NCI-H2171 (cell line): ENCODE measurements around the gene RIC3.

Experiments
- DNase-seq: peaks from one replicate; lab custom pipeline; 2025; lab: John Stamatoyannopoulos, UW

RIC3 gene

DNA sequence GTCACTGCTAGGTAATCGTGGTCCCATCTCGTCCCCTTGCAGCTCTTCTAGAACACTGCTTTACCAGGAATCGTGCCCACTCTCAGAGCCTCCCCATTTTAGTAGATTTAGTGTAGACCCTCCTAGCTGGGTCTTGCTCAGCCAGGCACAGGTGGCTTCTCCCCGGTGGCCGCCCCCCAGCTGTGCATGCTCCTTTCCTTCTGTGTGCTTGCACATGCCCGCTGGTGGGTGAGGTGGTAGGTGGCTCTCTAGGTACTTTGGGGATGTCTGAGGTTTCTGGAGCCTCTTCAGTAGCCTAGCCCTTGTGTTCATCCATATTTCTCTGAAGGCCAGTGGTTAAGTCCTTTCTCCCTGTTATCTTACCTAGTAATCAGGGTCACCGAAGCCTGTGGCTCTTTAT lies 82.3 kb downstream of the RIC3 start:
- no peak for DNase-seq

DNA sequence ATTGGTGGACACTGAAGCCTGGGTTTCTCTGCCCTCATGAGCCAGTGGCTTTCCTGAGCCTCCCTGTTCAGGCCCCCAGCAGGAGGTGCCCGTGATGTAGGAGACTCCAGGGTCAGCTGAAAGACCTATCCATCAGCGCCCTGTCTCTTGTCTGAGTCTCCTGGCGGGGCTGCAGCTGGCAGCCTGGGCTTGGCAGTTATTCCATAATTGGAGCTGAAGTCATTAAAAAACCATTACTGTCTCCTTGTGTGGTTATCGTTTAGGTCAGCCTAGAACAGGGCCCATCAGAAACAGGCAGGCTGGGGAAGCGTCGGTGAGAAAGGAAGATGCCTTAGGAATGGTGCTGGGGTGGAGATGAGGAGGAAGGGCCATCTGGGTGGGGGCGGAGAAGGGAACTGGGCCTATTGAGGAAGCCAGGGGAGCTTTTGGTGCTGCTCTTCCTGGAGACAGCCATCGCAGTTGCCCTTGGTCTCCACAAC lies 82.8 kb downstream of the RIC3 start:
- DNase-seq = no peak

DNA sequence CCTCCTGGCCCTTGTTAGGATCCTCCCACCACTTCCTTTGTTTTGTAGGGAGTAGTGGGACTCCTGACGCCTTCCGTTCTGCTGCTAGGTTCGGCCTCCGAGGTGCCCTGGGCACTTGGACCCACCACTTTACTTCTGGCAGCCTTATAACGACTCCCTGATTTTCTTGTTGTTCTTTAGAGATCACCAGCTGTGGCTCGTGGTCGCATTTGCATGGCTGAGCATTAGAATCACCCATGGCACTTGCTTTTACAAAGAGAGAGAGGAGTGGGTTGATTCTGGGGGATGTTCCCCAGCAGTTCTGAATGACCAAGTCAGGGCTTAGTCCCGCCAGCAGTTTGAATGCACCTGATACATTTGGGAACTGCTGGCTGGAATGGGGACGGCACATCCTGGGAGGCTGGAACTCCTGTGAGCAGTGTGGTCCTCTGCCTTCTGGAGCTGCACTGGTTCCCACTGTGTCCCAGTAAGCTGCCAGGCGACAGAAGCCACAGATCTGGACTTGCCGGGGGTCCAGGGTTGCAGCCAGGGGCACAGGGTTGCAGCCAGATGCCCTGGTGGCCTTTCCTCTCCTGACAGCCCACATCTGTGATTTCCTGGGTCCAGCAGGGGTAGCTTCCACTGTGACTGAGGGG lies 83.7 kb downstream of the RIC3 start:
- DNase-seq = no peak

DNA sequence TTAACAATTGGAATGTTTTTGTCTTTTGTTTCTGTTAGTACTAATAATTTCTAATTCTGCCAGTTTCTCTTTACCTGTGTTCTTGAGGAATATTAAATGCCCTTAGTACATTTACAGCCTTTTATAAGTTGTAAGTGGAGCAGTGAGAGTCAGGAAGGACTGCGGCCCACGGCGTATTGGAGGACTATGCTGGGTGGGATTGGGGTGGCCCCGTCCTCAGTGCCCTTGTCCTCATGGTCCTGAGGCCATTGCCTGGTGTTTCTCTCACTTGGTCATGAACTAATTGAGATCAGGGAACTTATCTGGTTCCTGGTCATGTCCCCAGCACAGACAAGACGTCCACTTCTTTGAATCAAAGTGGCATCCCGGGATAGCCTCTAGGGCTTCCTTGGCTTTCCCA lies 84.5 kb downstream of the RIC3 start:
- DNase-seq = no peak

DNA sequence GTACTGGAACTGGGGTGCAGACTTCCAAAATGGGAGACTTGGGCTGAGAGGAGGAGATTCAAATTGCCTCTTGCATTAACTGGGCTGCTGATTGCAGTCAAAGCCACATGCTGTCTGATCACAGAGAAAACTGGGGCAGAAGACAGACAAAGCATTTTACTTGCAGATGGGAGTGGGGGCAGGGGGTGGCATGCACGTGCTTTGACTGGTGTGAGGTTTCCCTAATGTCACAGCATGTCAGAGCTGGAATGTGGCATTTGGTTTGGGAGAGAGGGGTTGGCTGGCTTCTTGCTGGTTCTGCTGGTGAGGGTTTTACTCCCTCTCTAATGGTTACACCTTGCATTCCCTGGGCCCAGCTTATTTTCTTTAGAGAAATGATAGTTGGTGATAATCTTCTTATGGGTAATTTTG lies 84.9 kb downstream of the RIC3 start:
- DNase-seq = no peak

DNA sequence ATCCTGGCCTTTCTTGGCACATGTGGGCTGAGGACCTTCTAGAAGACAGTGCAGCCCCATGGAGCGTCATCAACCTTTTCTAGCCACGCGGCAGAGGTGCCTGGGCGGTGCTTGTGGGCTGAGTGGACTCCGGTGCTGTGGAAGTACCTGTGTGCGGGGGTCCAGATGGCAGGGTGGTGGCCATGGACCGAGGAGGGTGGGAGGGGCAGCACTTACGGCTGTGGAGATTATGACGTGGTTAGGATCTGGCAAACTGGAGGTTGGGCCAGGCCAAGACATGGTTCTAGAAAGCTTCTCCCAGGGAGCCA lies 85.8 kb downstream of the RIC3 start:
- DNase-seq = no peak

DNA sequence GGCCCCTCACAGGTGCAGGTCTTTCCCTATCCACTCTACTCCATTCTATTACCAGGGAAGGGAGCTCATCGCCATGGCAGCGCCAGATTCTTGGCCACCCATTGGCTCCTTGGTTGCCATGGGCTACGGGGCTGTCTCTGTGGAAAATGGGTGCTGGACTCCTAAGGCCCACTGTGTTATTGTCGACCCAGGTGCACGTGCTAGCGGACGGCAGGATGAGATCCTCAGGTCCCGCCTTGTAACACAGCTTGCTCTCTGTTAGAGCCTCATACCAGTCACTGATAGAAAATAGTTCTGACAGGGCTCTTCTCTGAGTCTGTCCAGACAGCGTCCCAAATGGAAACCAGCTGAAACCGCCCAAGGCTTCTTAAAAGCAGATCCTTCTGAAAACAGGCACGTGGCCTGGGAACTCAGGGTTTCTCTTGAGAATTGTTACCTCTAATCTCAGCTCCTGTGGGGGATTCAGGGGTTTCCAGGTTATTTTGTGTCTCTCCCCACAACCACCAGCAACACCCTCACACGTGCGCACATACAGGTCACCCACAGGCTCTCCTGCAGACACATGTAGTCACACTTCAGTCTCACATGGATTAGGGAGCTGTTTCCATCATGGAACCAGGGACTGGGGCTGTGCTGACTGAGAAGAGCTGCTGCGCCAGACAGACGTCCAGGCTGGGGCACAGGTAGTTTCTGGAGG lies 86.3 kb downstream of the RIC3 start:
- no peak for DNase-seq

DNA sequence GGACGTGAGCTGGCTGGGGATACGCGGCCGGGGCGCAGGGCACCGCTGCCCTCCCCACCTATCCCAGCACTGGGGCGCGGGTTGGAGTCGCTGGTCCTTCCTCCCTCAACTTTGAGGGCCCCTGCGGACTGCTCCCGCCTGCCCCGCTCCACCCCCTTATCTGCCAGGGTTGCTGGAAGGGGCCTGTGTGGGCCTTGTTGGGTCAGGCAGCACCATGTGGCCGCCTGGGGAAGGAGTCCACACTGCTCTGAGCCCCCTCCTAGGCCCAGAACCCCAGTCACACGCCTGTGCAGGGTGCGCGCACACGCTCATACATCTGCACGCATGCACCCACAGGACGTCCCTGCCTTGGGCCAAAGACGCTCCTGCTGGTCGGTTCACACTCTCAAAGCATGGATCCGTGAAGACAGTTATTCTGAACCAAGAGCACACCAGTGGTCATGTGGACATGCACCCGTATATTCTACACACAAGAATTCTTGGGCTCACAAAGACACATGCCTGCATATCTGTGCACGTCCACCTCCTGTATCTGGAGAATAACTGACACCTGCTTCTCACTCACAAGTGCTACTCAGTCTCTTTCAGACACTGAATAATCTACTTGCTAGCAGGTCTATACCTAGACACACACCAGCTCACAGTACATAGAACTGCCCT lies 87.1 kb downstream of the RIC3 start:
- no peak for DNase-seq

DNA sequence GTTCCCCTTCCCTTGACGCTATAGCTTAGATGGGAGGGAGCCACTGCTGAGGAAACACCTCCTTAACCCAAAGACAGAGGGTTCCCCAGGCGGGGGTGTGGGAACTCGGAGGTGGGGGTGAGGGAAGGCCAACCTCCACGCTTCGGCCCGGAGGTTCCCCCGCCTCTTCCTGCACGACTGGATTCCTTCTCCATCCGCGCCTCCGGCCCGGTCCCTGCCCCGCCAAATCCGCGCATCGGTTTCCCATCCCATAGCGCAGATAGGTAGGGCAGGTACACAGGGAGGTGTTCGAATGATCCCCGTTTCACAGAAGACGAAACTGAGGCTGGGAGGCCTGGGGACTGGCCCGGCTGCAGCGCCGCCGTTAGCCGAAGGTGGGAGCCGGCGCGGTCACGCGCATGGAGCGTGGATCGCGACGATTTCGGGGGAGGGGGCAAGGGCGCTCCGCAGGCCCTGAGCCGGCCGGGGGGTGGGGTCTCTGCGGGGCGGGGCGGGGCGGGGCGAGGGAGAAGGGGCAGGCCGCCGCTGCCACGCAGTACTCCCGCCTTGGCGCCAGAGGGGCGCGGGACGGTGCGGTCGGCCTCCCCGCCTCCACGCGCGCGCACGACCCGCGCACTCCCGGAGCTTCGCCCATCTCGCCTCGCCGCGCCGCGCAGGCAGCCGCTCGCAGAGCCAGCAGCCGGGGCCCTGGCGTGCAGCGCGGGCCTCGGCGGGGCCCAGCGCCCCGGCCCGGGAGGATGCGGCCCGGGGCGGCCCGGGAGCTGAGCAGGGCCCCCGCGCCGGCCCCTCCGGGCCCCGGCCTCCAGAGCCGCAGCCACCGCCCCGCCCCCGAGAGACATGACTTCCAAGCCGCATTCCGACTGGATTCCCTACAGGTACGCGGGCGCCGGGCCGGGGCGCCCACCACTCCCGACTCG lies 87.9 kb downstream of the RIC3 start, which contains the start of gene TUB:
TSS of gene TUB (plus strand) at position 538 of the 917 bp plus-strand sequence. CDS start at position 838, 300 bp downstream.
- no peak for DNase-seq

DNA sequence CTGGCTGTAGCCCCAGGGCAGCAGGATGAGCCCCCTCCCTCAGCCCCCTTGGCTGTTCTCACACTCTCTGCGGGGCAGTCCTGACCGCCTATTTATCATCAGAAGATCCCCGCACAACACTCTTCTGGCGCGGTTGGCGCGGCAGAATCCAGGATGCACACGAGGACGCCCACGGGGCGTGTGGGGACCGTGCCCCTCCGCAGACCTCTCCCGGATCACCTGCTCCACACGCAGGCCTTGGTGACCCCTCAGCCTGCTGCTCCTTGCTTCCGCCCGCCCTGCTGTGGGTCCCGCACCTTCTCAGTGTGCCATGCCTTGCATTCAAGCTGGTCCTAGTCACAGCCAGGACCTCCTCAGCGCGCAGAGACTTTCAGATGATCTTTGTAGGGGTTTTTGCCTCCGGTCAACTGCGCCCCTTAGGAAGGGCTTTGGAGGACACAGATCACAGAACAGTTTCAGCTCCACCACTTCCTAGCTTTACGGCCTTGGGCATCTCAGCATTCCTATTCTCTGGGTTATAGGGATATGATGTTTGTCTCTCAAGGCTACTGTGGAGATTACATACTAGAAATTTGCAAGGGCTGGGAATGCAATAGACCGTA lies 88.7 kb downstream of the RIC3 start:
- no peak for DNase-seq

DNA sequence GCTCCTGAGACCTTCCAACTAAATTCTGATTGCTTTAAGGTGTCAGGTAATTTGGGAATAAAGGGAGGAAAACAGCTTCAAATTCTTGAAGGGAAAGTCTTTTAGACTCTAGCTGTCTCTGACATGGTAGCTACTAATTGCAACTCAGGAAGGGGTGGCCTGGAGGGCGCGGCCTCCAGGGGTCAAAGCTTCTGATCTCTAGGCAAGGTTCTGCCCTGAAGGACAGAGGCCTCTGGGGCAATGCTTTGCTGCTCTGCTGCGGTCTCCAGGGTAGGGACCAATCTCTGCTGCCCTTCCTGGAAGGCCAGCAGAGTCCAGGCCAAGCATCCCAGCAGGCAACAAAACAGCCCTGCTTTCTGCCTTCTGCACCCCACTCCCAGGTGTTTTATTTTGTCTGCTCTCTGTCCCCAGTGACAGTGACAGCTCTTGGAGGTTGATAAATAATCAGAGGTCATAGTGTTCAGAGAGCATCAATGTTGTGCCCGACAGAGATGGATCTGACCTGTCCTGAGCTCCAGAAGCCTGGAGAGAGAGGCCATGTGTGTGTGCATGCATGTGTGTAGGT lies 89.6 kb downstream of the RIC3 start:
- DNase-seq = no peak

DNA sequence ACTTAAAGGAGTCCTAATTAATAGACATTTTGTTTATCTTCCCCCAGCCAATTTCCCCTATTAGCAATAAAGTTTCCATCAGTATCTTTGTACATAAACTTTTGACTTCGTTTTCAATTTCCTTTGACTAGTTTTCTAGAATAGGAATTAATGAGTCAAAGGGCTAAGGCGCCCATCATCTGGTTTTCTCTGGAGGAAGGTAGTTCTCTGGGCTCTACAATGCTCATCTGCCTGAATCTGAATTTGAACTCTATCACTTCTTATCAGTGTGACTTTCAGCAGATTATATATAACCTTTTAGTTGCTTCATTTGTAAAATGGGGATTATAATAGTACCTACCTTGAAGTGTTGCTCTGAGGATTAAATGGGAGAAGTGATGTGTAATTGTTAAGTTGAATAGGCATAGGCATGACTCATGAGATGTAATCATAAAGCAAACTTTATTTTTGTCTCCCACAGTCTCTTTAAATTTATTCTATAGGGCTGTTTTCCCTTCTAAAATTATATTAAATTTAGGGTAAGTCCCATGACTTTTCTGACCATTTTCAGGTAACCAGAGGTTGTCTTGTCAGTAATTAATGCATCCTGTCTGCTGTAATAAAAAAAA lies 93.6 kb downstream of the RIC3 start:
- no peak for DNase-seq

DNA sequence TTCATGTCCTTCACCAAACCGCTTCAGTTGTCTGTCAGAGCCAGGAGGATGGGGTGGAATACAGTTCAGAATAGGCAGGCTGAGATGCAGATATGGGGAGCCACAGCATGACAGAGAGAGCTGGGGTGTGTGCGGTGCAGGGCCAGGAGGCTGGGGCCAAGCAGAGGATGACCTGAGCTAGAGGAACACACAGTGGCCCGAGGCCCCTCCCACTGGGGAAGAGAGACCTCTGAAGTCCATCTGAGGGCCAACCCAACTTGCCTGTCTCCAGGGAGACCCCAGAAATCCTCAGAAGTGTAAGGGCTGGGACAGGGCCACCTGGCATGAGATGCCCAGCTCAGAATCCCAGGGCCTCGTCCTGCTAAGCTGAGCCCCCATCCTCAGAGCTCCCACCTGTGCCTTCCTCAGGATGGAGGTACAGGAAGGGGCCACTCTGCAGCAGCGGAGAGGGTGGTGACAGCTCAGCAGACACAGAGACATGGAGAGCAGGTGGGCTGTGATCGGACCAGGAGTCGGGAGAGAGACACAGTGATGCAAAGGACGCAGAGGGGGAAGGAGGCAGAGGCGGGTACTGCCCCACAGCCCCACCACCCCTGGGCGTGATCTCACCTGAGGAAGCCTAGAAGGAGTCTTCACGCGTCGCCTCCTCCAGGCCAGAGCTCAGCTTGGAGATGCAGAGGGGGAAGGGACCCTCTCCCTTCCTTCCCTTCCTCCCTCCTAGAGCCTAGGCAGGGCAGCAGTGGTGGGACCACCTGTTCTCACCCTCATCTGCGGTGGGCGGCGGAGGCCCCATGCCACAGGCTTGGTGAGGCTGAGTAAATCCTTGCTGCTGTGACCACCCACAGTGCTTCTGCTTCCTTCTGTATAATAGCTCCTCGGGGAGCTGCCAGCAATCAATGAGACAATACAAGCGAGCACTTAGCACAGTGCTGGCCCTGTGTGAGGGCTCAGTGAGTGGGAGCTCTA lies 96.9 kb downstream of the RIC3 start:
- DNase-seq = no peak

DNA sequence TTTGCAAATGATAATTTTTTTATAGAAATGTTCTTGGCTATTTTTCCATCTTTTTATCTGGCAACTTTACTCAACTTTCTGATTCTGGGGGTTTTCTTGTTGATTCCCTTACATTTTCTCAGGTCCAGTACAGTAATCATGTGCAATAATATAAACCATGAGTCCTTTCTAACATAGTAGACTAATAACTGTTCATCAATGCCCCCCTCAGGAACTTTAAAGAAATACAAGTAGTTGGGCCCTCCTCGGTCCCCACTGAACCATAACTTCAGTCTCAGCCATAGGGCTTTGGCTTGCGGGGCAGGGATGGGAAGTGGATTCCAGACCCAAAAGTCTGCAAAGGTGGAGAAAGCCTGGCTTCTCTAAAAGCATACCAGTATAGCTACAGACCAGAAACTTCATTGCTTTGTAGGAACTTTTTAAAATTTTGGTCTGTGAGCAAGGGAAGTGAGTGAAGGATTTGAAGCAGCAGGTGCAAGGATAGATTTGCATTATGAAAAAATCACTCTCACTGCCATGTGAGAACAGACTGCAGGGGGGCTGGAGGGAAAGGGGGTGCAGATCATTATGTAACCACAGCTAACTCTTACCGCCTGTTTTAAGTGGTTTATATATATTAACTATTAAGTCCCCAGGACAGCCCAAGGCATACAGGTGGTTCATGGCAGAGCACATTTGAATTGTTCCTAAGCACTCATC lies 98.3 kb downstream of the RIC3 start:
- no peak for DNase-seq

DNA sequence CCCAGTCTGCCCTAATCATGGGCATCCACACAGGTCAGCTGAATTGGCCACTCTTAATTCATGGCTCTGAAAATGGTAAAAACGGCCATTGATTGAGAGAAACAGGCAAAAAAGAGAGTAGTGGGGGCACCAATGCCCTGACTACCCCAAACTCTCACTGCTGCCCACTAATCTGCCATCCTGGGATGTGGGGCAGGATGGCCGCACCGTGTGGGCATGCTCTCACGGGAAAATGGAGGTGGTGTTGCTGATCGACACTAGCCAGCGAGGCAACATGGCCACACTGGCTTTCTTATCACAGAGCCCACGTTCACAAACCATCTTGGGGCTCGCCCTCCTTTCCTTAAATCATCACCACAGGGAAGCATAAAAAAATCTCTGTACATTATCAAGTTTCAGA lies 99.1 kb downstream of the RIC3 start:
- DNase-seq = no peak

DNA sequence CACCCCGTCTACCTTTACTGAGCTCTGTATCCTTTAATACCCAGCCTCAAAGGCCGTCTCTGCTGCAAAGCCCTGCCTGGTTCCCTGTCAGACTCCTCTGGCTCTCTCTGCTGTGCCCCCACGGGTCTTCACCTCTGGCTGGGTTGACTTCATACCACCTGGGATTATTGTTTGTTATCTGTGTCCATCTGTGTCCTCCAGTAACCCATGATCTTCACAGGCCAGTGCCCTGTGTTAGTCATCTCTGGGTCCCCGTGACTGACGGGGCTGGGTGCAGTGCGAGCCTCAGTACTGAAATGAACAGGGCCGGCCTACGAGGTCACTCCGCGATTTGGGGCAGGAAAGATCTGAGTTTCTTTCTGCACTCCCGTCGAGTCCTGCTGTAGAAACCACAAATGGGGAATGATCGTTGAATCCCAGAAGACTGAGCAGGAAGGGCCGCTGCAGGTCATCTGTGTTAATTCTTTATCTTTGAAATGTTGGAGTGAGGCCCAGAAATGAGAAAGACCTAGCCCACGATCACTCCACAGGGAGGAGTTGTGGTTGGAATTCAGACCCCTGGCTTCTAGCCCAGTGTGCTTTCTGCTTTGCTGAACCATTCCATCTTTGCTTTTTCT lies 100.1 kb downstream of the RIC3 start:
- DNase-seq = no peak

DNA sequence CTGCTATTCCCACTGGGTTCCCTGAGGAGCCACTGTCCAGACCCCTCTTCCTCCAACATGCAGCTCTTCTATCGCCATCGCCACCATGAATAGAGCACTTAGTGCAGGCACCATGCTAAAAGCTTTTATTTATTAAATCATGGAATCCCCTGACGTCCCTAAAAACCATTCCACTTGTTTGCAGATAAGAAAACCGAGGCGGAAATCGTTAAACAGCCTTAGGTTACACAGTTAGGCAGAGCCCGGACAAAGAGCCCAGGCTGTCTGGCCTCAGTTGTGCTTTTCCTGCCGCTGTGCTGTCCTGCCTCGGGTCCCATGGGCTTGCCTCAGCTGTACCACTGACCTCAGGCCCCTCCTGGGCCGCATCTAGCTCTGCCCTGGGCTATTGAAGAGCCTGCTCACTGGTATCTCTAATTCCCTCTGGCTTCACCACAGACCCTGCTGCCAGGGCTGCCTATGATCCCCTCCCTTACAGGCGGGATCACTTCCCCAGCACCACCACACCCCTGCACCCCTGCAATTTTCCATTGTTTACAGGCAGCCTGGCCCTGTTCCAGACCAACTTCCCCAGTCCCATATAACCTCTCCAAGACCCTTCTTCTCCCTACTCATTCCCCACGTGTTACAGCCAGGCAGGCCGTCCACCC lies 100.8 kb downstream of the RIC3 start:
- DNase-seq = no peak

DNA sequence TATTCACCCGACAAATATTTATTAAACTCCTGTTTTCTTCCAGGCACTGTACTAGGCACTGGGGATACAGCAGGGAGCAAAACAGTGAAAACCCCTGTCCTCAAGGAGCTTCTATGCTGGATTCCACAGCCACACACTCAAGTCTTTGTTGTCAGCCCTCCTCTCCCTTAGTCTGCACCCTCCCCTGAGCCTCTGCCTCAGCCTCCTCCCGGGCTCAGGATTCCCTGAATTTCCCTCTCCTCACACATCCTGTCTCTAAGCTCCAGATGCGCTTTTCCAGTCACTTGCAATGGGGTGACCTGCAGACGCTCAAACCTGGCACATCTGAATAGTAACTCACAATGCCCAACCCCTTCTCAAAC lies 101.3 kb downstream of the RIC3 start:
- DNase-seq = no peak
